ENCODE measurements around the gene KRT81. TPM values are rescaled to one million over a fixed set of nuclear protein-coding genes. Genes with fewer than 3 reads are reported as not detected.
"Not testable (repeated sequence)": the region's sequence is repeated elsewhere in the genome, so short reads cannot be mapped to it uniquely, and the experiment has no call there.

KRT81 gene
- total RNA-seq, 1 donor from 2014 or later, result not detected

DNA sequence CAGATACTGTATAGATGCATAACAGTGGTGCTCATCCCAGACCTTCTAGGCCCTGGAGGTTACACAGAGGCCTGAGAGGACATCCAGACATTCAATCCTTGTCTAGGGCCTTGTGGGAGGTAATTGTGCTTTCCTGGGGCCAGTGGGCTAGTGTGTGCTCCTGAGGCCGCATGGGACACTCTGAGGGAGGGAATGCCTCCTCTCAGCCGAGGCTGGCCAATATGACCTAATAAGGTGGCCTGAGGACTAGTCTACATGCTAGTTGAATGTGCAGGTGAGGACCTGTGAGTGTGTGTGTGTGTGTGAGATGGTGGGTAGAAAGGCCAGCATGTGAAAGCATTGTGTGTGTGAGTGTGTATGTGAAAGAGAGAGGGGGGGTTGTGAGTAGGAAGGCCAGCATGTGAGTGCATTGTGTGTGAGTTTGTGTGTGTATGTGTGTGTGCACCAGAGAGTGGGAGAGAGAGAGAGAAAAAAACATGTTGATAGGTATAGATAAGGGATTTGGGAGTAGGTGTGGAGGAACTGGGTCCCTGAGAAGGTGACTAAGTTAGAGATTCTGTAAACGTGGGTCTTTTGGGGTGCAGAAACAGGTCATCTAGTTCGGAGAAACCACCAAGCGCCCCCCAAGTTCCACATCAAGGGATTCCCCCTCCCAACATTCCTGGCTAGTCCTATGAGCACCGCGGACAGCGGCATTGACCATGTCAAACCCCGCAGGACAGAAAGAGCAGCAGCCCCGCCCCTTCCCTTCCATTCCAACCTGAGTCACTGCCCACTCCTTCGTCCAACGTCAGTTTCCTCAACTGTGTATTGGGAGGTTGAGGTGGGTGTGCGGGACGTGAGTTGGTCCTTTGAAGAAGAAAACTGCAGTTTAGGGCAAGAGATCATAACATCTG lies 9.7 kb upstream of the KRT81 start:
- H3K36me3 Mint-ChIP-seq (ENCODE audit: low read depth), result no peaks in the 10 kb centered on the region
- H3K27me3 Mint-ChIP-seq (ENCODE audit: low read depth), result peaks cover 26% of the 10 kb centered on the region
- H3K4me3 Mint-ChIP-seq (ENCODE audit: low read depth), result no peak overlapping the region
- no peak for DNase-seq (ENCODE audit: low spot score)
- peaks cover 14% of the 10 kb centered on the region for H3K4me1 Mint-ChIP-seq (ENCODE audit: low read depth)
- no peaks in the 10 kb centered on the region for H3K9me3 Mint-ChIP-seq
- intact Hi-C loops (cut with micrococcal nuclease), result no loop called here
- no peak overlapping the region for H3K27ac Mint-ChIP-seq

DNA sequence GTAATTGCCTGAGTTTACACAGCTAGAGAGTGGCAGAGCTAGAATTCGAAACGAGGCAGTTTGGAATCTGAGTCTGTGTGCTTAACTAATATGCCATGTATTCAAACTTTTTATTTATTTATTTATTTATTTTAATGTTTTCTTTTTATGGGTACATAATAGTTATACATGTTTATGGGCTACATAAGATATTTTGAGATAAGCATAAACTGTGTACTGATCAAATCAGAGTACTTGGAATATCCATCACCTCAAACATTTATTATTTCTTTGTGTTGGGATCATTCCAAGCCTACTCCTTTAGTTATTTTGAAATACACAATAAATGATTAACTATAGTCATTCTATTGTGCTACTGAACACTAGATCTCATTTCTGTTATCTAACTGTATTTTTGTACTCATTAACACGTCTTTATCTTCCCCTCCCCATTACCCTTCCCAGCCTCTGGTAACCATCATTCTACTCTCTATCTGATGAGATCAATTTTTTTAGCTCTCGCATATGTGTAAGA lies 7.4 kb upstream of the KRT81 start:
- Mint-ChIP-seq H3K4me1 (ENCODE audit: low read depth) (no peaks in the 10 kb centered on the region), H3K27me3 (ENCODE audit: low read depth) (peaks cover 38% of the 10 kb centered on the region), H3K4me3 (ENCODE audit: low read depth) (no peak overlapping the region), H3K36me3 (ENCODE audit: low read depth) (no peaks in the 10 kb centered on the region), H3K9me3 (no peaks in the 10 kb centered on the region), H3K27ac (no peak overlapping the region)
- intact Hi-C loops (cut with micrococcal nuclease), result no loop called here
- no peak for DNase-seq (ENCODE audit: low spot score)

DNA sequence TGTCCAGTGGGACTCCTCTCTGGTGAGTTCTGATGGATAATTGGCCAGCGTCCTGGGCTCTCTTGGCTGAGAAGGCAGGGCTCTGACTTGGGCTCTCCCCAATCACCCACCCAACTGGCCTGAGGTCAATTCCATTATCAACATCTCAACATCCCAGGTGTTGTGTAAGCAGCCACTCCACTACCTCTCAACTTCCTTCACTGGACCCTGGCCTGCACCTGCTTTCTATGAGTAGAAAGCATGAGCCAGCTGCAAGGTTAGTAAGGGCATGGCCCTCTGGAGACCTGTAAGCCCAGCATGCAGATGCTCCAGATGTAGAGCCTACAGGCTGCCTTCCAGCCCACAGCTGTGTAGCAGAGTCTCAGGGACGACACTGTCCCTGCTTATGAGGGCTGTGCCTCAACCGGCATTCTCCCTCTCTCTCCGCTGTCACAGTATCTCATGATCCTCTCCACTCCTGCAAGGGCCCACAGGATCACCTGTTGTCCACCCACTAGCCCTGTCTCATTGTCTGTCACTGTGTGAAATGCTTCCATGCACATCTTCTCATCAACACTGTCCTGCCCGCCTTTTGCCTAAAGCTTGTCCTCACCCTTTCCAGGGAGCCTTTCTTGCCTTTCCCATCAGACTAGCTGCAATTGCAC lies 5.4 kb upstream of the KRT81 start:
- DNase-seq (ENCODE audit: low spot score), result no peak
- Mint-ChIP-seq H3K27ac (no peak overlapping the region), H3K4me3 (ENCODE audit: low read depth) (no peak overlapping the region), H3K27me3 (ENCODE audit: low read depth) (peaks cover 53% of the 10 kb centered on the region), H3K4me1 (ENCODE audit: low read depth) (no peaks in the 10 kb centered on the region), H3K9me3 (no peaks in the 10 kb centered on the region), H3K36me3 (ENCODE audit: low read depth) (no peaks in the 10 kb centered on the region)
- intact Hi-C loops (cut with micrococcal nuclease), result no loop called here

DNA sequence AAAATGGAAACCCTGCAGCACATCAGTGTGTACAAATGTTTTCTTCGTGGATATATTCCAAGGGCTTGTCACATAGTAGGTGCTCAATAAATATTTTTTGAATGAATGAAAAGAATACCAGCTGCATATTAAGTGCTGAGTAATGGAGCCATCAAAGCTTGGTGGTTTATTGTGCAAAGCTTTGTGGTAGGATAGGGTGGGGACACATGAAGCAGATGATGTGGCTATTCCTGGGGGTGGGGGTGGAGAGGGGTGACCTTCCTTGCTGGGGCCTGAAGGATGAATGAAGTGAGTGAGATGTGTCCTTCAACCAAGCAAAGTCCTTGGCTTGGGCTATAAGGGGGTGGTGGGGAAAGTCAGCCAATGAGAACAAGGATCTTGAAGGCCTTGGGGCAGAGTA lies 4.3 kb upstream of the KRT81 start:
- H3K27me3 Mint-ChIP-seq (ENCODE audit: low read depth), result peaks cover 55% of the 10 kb centered on the region
- intact Hi-C loops (cut with micrococcal nuclease), result no loop called here
- no peaks in the 10 kb centered on the region for H3K4me1 Mint-ChIP-seq (ENCODE audit: low read depth)
- no peak overlapping the region for H3K27ac Mint-ChIP-seq
- no peak overlapping the region for H3K4me3 Mint-ChIP-seq (ENCODE audit: low read depth)
- no peaks in the 10 kb centered on the region for H3K9me3 Mint-ChIP-seq
- DNase-seq (ENCODE audit: low spot score), result no peak
- no peaks in the 10 kb centered on the region for H3K36me3 Mint-ChIP-seq (ENCODE audit: low read depth)

DNA sequence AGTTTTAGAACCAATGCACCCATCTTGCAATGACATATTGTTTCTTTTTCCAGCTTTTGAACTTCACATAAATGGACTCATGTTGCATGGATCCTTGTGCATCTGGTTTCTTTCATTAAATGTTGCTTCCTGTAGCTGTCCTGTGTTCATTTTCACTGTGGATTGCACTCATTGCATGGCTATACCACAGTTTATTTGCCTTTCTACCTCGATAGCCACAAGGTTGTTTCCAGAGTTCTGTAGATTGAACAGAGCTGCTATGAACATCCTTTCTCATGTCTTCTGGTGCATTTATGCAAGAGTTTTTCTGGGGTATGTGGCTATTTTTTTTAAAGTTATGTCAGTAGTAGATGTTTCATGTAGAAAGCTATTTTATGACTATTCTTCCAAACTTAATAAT lies 3.5 kb upstream of the KRT81 start:
- Mint-ChIP-seq H3K27me3 (ENCODE audit: low read depth) (peaks cover 54% of the 10 kb centered on the region), H3K9me3 (no peaks in the 10 kb centered on the region), H3K36me3 (ENCODE audit: low read depth) (no peaks in the 10 kb centered on the region), H3K27ac (no peak overlapping the region), H3K4me1 (ENCODE audit: low read depth) (no peaks in the 10 kb centered on the region), H3K4me3 (ENCODE audit: low read depth) (no peak overlapping the region)
- no peak for DNase-seq (ENCODE audit: low spot score)
- intact Hi-C loops (cut with micrococcal nuclease), result no loop called here

DNA sequence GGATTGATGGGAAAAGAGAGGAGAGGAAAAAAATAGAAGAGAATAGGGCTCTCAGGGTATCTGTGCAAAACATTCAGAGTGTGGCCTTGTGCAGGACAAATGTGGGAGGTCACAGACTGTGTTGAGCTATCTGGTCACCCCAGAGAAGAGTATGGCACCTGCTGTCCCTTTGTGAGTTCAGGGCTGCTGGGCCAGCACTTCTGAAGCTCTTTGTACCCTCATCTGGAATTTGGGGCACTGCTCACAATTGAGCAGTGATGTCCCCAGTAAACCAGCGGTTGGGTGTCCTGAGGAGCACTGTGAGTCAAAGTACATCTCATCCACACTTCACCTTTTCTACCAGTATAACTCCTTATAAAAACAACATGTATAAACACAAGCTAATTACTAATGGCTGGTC lies 2.6 kb upstream of the KRT81 start:
- Mint-ChIP-seq H3K4me3 (ENCODE audit: low read depth) (no peak overlapping the region), H3K27me3 (ENCODE audit: low read depth) (peaks cover 49% of the 10 kb centered on the region), H3K4me1 (ENCODE audit: low read depth) (no peaks in the 10 kb centered on the region), H3K36me3 (ENCODE audit: low read depth) (no peaks in the 10 kb centered on the region), H3K27ac (no peak overlapping the region), H3K9me3 (no peaks in the 10 kb centered on the region)
- no peak for DNase-seq (ENCODE audit: low spot score)
- intact Hi-C loops (cut with micrococcal nuclease), result no loop called here

DNA sequence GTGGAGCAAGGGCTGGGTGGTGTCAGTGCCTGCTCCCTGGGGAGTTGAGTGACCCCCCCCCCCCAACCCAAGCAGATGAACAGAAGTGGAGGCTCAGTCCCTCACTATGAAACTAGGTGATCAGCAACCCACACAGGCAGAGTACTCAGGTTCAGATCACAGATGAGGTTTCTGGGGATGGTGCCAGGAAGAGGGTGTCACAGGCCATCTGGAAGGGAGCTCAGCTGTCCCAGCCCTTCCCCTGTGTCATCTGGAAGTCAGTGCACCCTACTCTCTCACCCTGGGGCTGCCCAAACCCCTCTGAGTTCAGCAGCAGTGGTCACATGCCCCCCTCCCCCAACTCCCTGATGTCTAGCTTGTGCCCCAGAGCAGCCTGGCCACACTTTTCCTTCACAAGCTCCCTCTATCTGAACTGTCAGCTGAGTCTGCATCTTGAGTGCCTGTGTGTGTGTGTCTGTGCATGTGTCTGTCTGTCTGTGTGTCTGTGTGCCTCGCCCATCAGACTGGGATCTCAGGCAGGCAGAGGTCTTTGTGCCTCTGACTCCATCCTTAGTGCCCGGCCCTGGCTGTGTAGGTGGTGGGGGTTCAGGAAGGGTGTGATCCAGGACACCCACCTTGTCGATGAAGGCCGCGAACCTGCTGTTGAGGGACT lies 725 bp downstream of the KRT81 start:
- DNase-seq (ENCODE audit: low spot score); H3K27ac Mint-ChIP-seq; H3K4me1 Mint-ChIP-seq (ENCODE audit: low read depth); H3K4me3 Mint-ChIP-seq (ENCODE audit: low read depth); H3K36me3 Mint-ChIP-seq (ENCODE audit: low read depth); intact Hi-C loops (cut with micrococcal nuclease); H3K9me3 Mint-ChIP-seq: not testable (repeated sequence)
- H3K27me3 Mint-ChIP-seq (ENCODE audit: low read depth), result peaks cover 31% of the 10 kb centered on the region

DNA sequence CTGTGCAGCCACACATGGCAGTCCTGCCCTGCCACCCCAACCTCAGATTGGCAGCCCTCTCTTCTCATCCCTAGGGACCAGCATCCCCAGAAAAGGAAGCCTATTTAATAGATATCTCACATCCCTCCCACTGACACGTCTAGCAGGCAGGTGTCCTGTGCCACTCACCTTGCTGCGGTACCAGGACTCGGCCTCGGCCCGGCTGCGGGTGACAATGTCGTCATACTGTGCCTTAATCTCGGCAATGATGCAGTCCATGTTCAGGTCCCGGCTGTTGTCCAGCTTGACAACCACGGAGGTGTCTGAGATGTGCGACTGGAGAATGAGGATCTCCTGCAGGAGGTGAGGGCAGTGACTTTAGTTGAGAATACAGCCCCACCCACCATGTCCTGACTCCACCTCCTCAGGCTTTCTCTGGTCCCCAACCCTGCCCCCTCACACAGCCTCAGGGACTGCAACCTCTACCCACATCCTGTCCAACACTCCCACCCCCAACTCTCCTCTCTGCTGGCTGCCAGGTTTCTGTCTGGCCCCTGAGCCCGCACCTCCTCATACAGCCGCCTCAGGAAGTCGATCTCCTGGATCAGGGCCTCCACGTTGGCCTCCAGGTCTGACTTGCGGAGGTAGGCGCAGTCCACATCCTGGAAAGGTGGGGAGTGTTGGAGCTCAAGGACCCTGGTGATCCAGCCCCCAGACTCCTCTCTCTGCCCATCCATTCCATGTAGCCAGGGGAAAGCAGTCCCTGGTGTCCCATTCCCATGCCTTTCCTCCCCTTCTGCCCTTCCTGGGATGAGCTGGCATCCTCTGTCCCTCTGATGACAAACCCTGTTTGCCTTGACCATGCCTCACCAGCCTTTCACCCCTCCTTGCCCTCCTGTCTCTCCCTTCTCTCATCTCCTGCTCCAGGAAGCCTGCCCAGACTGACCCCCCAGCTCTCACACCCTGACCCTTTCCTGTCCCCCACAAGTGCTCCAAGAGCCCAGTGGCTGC lies 3.2 kb downstream of the KRT81 start:
- H3K27me3 Mint-ChIP-seq (ENCODE audit: low read depth), result peaks cover 12% of the 10 kb centered on the region
- H3K9me3 Mint-ChIP-seq; H3K36me3 Mint-ChIP-seq (ENCODE audit: low read depth); H3K4me3 Mint-ChIP-seq (ENCODE audit: low read depth); DNase-seq (ENCODE audit: low spot score); intact Hi-C loops (cut with micrococcal nuclease); H3K27ac Mint-ChIP-seq; H3K4me1 Mint-ChIP-seq (ENCODE audit: low read depth): not testable (repeated sequence)

DNA sequence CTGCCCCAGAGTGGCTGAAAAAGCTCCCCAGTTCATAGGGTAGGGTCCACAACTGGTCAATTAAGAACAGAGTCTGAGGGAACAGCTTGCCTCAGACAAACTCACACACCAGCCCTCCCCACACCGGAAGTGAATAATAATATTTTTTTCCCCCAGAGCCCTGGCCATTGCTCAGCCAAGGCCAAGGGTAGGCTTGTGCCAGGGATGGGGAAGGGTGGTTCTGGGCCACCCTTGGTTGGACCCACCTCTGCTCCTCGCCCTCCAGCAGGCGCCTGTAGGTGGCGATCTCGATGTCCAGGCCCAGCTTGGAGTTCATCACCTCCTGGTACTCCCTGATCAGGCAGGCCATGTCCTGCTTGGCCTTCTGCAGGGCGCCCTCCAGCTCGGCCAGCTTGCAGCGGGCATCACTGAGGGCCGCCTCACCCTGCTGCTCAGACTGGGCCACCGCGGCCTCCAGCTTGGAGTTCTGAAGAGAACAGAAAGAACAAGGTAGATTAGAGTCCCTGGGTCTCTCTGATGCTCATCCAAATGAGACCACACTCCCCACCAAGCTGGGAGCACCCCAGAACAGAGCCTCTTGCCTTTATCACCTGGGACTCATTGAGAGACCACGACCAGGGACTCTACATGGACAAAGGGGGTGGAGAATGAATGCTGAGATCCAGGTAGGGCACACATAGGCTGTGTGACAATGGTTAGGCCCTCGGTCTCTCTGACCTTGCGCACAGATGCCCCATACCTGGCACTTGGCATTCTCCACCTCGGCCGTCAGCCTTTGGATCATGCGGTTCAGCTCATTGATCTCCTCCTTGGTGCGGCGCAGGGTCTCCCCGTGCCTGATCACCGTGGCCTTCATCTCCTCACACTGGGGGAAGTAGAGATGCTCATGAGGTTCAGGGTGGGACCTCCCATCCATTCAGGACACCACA lies 4.2 kb downstream of the KRT81 start:
- DNase-seq (ENCODE audit: low spot score); H3K9me3 Mint-ChIP-seq; H3K36me3 Mint-ChIP-seq (ENCODE audit: low read depth); intact Hi-C loops (cut with micrococcal nuclease); H3K27me3 Mint-ChIP-seq (ENCODE audit: low read depth); H3K27ac Mint-ChIP-seq; H3K4me3 Mint-ChIP-seq (ENCODE audit: low read depth); H3K4me1 Mint-ChIP-seq (ENCODE audit: low read depth): not testable (repeated sequence)

DNA sequence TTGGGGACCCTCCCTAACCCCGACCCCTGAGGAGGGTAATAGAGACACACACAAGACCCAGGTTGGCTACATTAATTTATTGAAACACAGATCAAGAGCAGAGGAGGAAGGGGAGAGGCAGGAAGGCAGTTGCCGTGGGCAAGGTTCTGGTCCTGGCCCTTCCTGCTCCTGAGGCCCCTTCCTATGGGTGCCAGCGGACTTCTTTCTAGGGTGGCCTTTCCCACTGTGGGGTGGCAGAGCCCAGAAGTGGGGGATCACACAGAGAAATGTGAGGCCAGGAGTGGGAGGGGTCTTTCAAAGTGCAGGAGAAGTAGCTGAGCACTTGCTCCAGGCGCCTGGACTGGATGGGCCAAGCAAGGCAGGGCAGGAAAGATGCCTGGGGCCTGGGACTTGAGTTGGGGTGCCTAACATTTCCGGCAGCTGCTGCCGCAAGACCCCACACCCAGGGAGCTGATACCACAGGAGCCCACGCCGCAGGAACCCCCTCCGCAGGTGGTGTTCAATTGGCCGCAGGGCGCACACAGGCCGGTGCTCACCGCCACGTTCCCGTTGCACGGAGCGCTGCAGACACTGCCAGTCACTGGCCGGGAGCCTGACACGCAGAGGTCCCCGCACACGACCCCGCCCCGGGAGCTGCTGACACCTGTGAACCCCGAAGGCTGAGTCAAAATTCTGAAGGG lies 5.3 kb downstream of the KRT81 start:
- no peak overlapping the region for H3K27ac Mint-ChIP-seq

DNA sequence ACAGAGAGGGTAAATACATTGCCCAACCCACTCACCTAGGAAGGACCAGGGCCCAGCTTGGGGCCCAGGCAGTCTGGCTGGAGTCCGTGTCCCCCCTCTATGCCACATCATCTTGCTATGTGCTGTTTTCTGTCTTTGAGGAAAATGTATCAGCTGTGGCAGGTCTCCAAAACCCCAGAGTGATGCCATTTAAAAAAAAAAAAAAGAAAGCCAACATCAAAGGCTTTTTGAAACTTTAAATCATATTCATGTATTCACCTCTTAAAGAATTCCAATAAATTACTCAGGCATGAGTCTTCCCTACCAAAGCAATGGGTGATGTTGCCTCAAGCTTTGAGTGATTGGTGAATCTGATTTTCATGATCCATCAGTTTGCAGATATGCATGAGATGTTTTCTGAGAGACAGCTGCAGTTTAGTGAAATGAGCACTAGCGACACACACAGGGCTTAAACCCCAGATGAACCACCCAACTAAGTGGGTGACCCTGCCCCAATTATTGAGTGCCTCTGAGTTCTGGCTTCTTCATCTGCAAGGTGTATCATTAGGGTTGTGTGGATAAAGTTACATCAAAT lies 6.1 kb downstream of the KRT81 start:
- Mint-ChIP-seq H3K4me1 (ENCODE audit: low read depth) (peaks cover 10% of the 10 kb centered on the region), H3K4me3 (ENCODE audit: low read depth) (no peak overlapping the region), H3K27ac (no peak overlapping the region), H3K27me3 (ENCODE audit: low read depth) (peaks cover 2% of the 10 kb centered on the region), H3K36me3 (ENCODE audit: low read depth) (no peaks in the 10 kb centered on the region), H3K9me3 (no peaks in the 10 kb centered on the region)
- no peak for DNase-seq (ENCODE audit: low spot score)
- intact Hi-C loops (cut with micrococcal nuclease), result no loop called here

More for the DNA sequence above, 5.3 kb downstream of the KRT81 start:
- DNase-seq (ENCODE audit: low spot score), result no peak
- Mint-ChIP-seq H3K36me3 (ENCODE audit: low read depth) (no peaks in the 10 kb centered on the region), H3K4me1 (ENCODE audit: low read depth) (peaks cover 10% of the 10 kb centered on the region), H3K4me3 (ENCODE audit: low read depth) (no peak overlapping the region), H3K9me3 (no peaks in the 10 kb centered on the region), H3K27me3 (ENCODE audit: low read depth) (peaks cover 2% of the 10 kb centered on the region)
- intact Hi-C loops (cut with micrococcal nuclease), result no loop called here
